ENCODE data around the gene CNTNAP2. TPM values are rescaled to one million over a fixed set of nuclear protein-coding genes. Genes with fewer than 3 reads are reported as not detected.

Gene CNTNAP2
- total RNA-seq, 1 experiment from 2014 or later: 0.03 TPM

- ATAC-seq (no peak), DNase-seq (ENCODE audit: low read depth, low spot score) (no peak)
- CTCF ChIA-PET: no interaction called here
- in situ Hi-C loops (cut with HindIII; ENCODE audit: low pct_unique_long_range_greater_than_20kb, low sequenced_read_pairs): no loop called here
- H3K4me1 ChIP-seq (ENCODE audit: control insufficient read depth, insufficient read depth, low read length): no peaks in the 10 kb centered on the region
- intact Hi-C loops (cut with micrococcal nuclease; ENCODE audit: unreplicated experiment): no loop called here
- POLR2A ChIA-PET: no interaction called here
- BruUV-seq (replicated peaks): no TSS peak
- no peaks in the 10 kb centered on the region for H3K36me3 ChIP-seq (ENCODE audit: control insufficient read depth, insufficient read depth, low read length)
- peaks cover 4% of the 10 kb centered on the region; the same call in 1 of the 2 replicates for H3K27me3 ChIP-seq (ENCODE audit: control insufficient read depth, insufficient read depth, low read length)
- TF ChIP-seq POLR2AphosphoS5 (IDR thresholded peaks at IDR 0.05; ENCODE audit: low read depth, low read length): no peak
- TF ChIP-seq TCF7L2 (IDR thresholded peaks at IDR 0.05; ENCODE audit: low read depth, low read length): no peak
- TF ChIP-seq REST (IDR thresholded peaks at IDR 0.05; ENCODE audit: insufficient read depth in 1 of 2, low read depth in 2 of 2, low read length in 1 of 2): no peak
- no peak for TF ChIP-seq CTCF (IDR thresholded peaks at IDR 0.05)
- no peak for TF ChIP-seq SIN3A (IDR thresholded peaks at IDR 0.05; ENCODE audit: borderline replicate concordance, insufficient read depth, low read depth, low read length)
- H3K27ac ChIP-seq (ENCODE audit: low read length): no peak overlapping the region
- H3K9me3 ChIP-seq (ENCODE audit: control insufficient read depth, insufficient read depth, low read depth, low read length): no peaks in the 10 kb centered on the region
- no peak overlapping the region for H3K4me3 ChIP-seq (ENCODE audit: low read depth in 2 of 2, low read length in 2 of 2)
Measured at GRCh38 chr7:148327379-148327778, 2210.8 kb downstream of the CNTNAP2 start.

GRCh38 chr7:148328906-148329305 is 2212.3 kb downstream of the CNTNAP2 start:
- intact Hi-C loops (cut with micrococcal nuclease; ENCODE audit: unreplicated experiment) (no loop called here), in situ Hi-C loops (cut with HindIII; ENCODE audit: low pct_unique_long_range_greater_than_20kb, low sequenced_read_pairs) (no loop called here)
- H3K27ac ChIP-seq (ENCODE audit: low read length): no peak overlapping the region
- no TSS peak for BruUV-seq (replicated peaks)
- POLR2A ChIA-PET: no interaction called here
- peaks cover 4% of the 10 kb centered on the region; the same call in 1 of the 2 replicates for H3K27me3 ChIP-seq (ENCODE audit: control insufficient read depth, insufficient read depth, low read length)
- CTCF ChIA-PET: no interaction called here
- no peak for TF ChIP-seq SIN3A (IDR thresholded peaks at IDR 0.05; ENCODE audit: borderline replicate concordance, insufficient read depth, low read depth, low read length)
- TF ChIP-seq POLR2AphosphoS5 (IDR thresholded peaks at IDR 0.05; ENCODE audit: low read depth, low read length): no peak
- TF ChIP-seq CTCF (IDR thresholded peaks at IDR 0.05): no peak
- no peak for TF ChIP-seq TCF7L2 (IDR thresholded peaks at IDR 0.05; ENCODE audit: low read depth, low read length)
- no peak for TF ChIP-seq REST (IDR thresholded peaks at IDR 0.05; ENCODE audit: insufficient read depth in 1 of 2, low read depth in 2 of 2, low read length in 1 of 2)
- H3K9me3 ChIP-seq (ENCODE audit: control insufficient read depth, insufficient read depth, low read depth, low read length): no peaks in the 10 kb centered on the region
- no peak overlapping the region for H3K4me3 ChIP-seq (ENCODE audit: low read depth in 2 of 2, low read length in 2 of 2)
- no peak for DNase-seq (ENCODE audit: low read depth, low spot score)
- no peak for ATAC-seq
- no peaks in the 10 kb centered on the region for H3K4me1 ChIP-seq (ENCODE audit: control insufficient read depth, insufficient read depth, low read length)
- H3K36me3 ChIP-seq (ENCODE audit: control insufficient read depth, insufficient read depth, low read length): no peaks in the 10 kb centered on the region
